Stomach smooth muscle (tissue), 2 donors: ENCODE results near the gene GRK4.

Experiments used
- H3K27ac ChIP-seq: one replicate; pipeline ENCODE4 v1.7.0; 2013; ENCODE audit warnings: mild to moderate bottlenecking, low read length, inconsistent platforms
- H3K27me3 ChIP-seq, 2 donors: one replicate each; pipeline ENCODE4 v1.7.0; 2013; ENCODE audit warnings: low read length in 2 of 2; ENCODE audit not compliant: insufficient read depth in 2 of 2, control insufficient read depth in 1 of 2
- H3K36me3 ChIP-seq, 2 donors: one replicate each; pipeline ENCODE4 v1.7.0; 2013; ENCODE audit warnings: low read length in 2 of 2; ENCODE audit not compliant: control insufficient read depth in 2 of 2, insufficient read depth in 2 of 2
- H3K4me1 ChIP-seq: one replicate; pipeline ENCODE4 v1.7.0; 2013; ENCODE audit warnings: low read length; ENCODE audit not compliant: control insufficient read depth, insufficient read depth
- H3K4me3 ChIP-seq, 2 donors: one replicate each; pipeline ENCODE4 v1.7.0; 2013; ENCODE audit warnings: low read length in 2 of 2
- H3K9ac ChIP-seq, 2 donors: one replicate each; pipeline ENCODE4 v1.7.0; 2013; ENCODE audit warnings: low read length in 2 of 2, mild to moderate bottlenecking in 1 of 2
- H3K9me3 ChIP-seq, 2 donors: one replicate each; pipeline ENCODE4 v1.7.0; 2013; ENCODE audit warnings: low read length in 2 of 2; ENCODE audit not compliant: control insufficient read depth in 2 of 2
- donor health status: healthy.
- donor health status: Pancreatic carcinoma.

The GRK4 gene

GRCh38 chr4:2931512-2932301 lies 31.7 kb upstream of the GRK4 start:
- H3K9ac ChIP-seq = no peak overlapping the region
- H3K9me3 ChIP-seq = no peaks in the 10 kb centered on the region
- H3K27me3 ChIP-seq = no peaks in the 10 kb centered on the region
- H3K27ac ChIP-seq = peak overlapping the region; percentile 62
- no peak overlapping the region for H3K4me3 ChIP-seq
- H3K4me1 ChIP-seq = peaks cover 45% of the 10 kb centered on the region
- H3K36me3 ChIP-seq = peaks cover 16 to 31% of the 10 kb centered on the region in 2 donors

GRCh38 chr4:2932321-2932950 lies 30.9 kb upstream of the GRK4 start:
- H3K9me3 ChIP-seq = no peaks in the 10 kb centered on the region
- H3K9ac ChIP-seq = no peak overlapping the region
- peaks cover 19 to 28% of the 10 kb centered on the region in 2 donors for H3K36me3 ChIP-seq
- no peak overlapping the region for H3K4me3 ChIP-seq
- no peaks in the 10 kb centered on the region for H3K27me3 ChIP-seq
- H3K27ac ChIP-seq = peak overlapping the region; percentile 62
- H3K4me1 ChIP-seq = peaks cover 51% of the 10 kb centered on the region

GRCh38 chr4:2932951-2933565 lies 30.3 kb upstream of the GRK4 start:
- H3K27ac ChIP-seq = peak overlapping the region; percentile 62
- peaks cover 51% of the 10 kb centered on the region for H3K4me1 ChIP-seq
- no peaks in the 10 kb centered on the region for H3K9me3 ChIP-seq
- peak overlapping the region in 1 of 2 donors; percentile 35 for H3K9ac ChIP-seq
- peaks cover 19 to 27% of the 10 kb centered on the region in 2 donors for H3K36me3 ChIP-seq
- peak overlapping the region in 1 of 2 donors; percentile 72 for H3K4me3 ChIP-seq
- no peaks in the 10 kb centered on the region for H3K27me3 ChIP-seq

GRCh38 chr4:2933566-2934076 lies 29.8 kb upstream of the GRK4 start:
- Histone ChIP-seq H3K4me3 (peak overlapping the region; percentile 55 to 72), H3K36me3 (peaks cover 18 to 25% of the 10 kb centered on the region in 2 donors), H3K9me3 (no peaks in the 10 kb centered on the region), H3K27me3 (no peaks in the 10 kb centered on the region), H3K9ac (peak overlapping the region; percentile 21 to 35), H3K4me1 (peaks cover 51% of the 10 kb centered on the region), H3K27ac (peak overlapping the region; percentile 62)

- no peaks in the 10 kb centered on the region for H3K27me3 ChIP-seq
- H3K36me3 ChIP-seq = peaks cover 19 to 25% of the 10 kb centered on the region in 2 donors
- H3K4me1 ChIP-seq = peaks cover 51% of the 10 kb centered on the region
- peak overlapping the region; percentile 21 to 35 for H3K9ac ChIP-seq
- H3K9me3 ChIP-seq = no peaks in the 10 kb centered on the region
- H3K4me3 ChIP-seq = peak overlapping the region; percentile 55 to 93
- H3K27ac ChIP-seq = peak overlapping the region; percentile 11
Observed at GRCh38 chr4:2934077-2934812, 29.1 kb upstream of the GRK4 start.

GRCh38 chr4:2934813-2935761 lies 28.3 kb upstream of the GRK4 start:
- H3K4me3 ChIP-seq = peak overlapping the region; percentile 93 to 94
- peaks cover 50% of the 10 kb centered on the region for H3K4me1 ChIP-seq
- no peaks in the 10 kb centered on the region for H3K27me3 ChIP-seq
- H3K9me3 ChIP-seq = no peaks in the 10 kb centered on the region
- peak overlapping the region; percentile 80 to 90 for H3K9ac ChIP-seq
- peak overlapping the region; percentile 75 for H3K27ac ChIP-seq
- peaks cover 16 to 30% of the 10 kb centered on the region in 2 donors for H3K36me3 ChIP-seq

GRCh38 chr4:2935762-2936743 lies 27.3 kb upstream of the GRK4 start:
- H3K27me3 ChIP-seq = no peaks in the 10 kb centered on the region
- H3K4me1 ChIP-seq = peaks cover 43% of the 10 kb centered on the region
- peak overlapping the region; percentile 93 to 94 for H3K4me3 ChIP-seq
- peak overlapping the region; percentile 75 for H3K27ac ChIP-seq
- H3K9ac ChIP-seq = peak overlapping the region; percentile 80 to 90
- no peaks in the 10 kb centered on the region for H3K9me3 ChIP-seq
- peaks cover 22 to 38% of the 10 kb centered on the region in 2 donors for H3K36me3 ChIP-seq

GRCh38 chr4:2936773-2937145 lies 26.6 kb upstream of the GRK4 start:
- H3K27me3 ChIP-seq = no peaks in the 10 kb centered on the region
- H3K9ac ChIP-seq = no peak overlapping the region
- H3K36me3 ChIP-seq = peaks cover 29 to 41% of the 10 kb centered on the region in 2 donors
- peaks cover 37% of the 10 kb centered on the region for H3K4me1 ChIP-seq
- no peaks in the 10 kb centered on the region for H3K9me3 ChIP-seq
- no peak overlapping the region for H3K4me3 ChIP-seq
- H3K27ac ChIP-seq = no peak overlapping the region
